HepG2 (cell line): ENCODE results near the gene SCN4B.

Source experiments
- ZNF318 ChIP-seq: sonication (generic); formaldehyde crosslinking; IDR thresholded peaks from 2 replicates; pipeline ENCODE4 v1.4.0; 2020; ENCODE audit warnings: mild to moderate bottlenecking, missing genetic modification reagents
- TF ChIP-seq, protein P1 (sequence below): sonication (generic); formaldehyde crosslinking; IDR thresholded peaks from 2 replicates; pipeline ENCODE4 v1.8.1; 2022; ENCODE audit warnings: mild to moderate bottlenecking, missing genetic modification reagents
- TF ChIP-seq, protein P2 (sequence below): sonication (generic); formaldehyde crosslinking; IDR thresholded peaks from 2 replicates; pipeline ENCODE4 v1.4.0; 2020; ENCODE audit warnings: mild to moderate bottlenecking, missing genetic modification reagents

- TF ChIP-seq ZNF318 (CRISPR knock-in tag): no peak
- TF ChIP-seq, protein P1, sequence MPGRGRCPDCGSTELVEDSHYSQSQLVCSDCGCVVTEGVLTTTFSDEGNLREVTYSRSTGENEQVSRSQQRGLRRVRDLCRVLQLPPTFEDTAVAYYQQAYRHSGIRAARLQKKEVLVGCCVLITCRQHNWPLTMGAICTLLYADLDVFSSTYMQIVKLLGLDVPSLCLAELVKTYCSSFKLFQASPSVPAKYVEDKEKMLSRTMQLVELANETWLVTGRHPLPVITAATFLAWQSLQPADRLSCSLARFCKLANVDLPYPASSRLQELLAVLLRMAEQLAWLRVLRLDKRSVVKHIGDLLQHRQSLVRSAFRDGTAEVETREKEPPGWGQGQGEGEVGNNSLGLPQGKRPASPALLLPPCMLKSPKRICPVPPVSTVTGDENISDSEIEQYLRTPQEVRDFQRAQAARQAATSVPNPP (CRISPR knock-in tag): no peak
- TF ChIP-seq, protein P2, sequence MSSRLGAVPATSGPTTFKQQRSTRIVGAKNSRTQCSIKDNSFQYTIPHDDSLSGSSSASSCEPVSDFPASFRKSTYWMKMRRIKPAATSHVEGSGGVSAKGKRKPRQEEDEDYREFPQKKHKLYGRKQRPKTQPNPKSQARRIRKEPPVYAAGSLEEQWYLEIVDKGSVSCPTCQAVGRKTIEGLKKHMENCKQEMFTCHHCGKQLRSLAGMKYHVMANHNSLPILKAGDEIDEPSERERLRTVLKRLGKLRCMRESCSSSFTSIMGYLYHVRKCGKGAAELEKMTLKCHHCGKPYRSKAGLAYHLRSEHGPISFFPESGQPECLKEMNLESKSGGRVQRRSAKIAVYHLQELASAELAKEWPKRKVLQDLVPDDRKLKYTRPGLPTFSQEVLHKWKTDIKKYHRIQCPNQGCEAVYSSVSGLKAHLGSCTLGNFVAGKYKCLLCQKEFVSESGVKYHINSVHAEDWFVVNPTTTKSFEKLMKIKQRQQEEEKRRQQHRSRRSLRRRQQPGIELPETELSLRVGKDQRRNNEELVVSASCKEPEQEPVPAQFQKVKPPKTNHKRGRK: no peak
Measured at GRCh38 chr11:118087931-118088330, 64.7 kb downstream of the SCN4B start.
